K562 (cell line): ENCODE measurements around the gene PAIP2. TPM values are rescaled to one million over a fixed set of nuclear protein-coding genes. Genes with fewer than 3 reads are reported as not detected.

ENCODE experiments used
- CHD7 ChIP-seq: fragments of 200-600 bp; sonication (generic); IDR thresholded peaks from one replicate; pipeline ENCODE4 v1.6.1; 2012; ENCODE audit warnings: mild to moderate bottlenecking, low read depth, low read length, inconsistent platforms
- CLOCK ChIP-seq: fragments of 250-450 bp; sonication (Bioruptor Pico); IDR thresholded peaks from 2 replicates; pipeline ENCODE4 v1.4.0; 2020; ENCODE audit warnings: mild to moderate bottlenecking, moderate library complexity, borderline replicate concordance
- FOXK2 ChIP-seq, 2 experiments: fragments of 450-650 bp; IDR thresholded peaks in 1 of 2; conservative IDR thresholded peaks in 1 of 2; 2 replicates each; pipeline ENCODE4 v1.6.1; 2016; ENCODE audit warnings: low read depth in 2 of 2, mild to moderate bottlenecking in 1 of 2
- HDAC2 ChIP-seq: fragments of 450-650 bp; IDR thresholded peaks from 2 replicates; pipeline ENCODE4 v1.6.1; 2016; ENCODE audit warnings: mild to moderate bottlenecking
- HSF4 ChIP-seq: fragments of 250-450 bp; sonication (Bioruptor Pico); IDR thresholded peaks from 2 replicates; pipeline ENCODE4 v2.1.2; 2022; ENCODE audit warnings: mild to moderate bottlenecking, moderate library complexity, borderline replicate concordance
- IFI16 ChIP-seq: fragments of 250-450 bp; sonication (Bioruptor Pico); IDR thresholded peaks from 2 replicates; pipeline ENCODE4 v2.1.2; 2022; ENCODE audit warnings: mild to moderate bottlenecking, inconsistent platforms
- MNT ChIP-seq, 2 experiments: fragments of 450-650 bp; conservative IDR thresholded peaks; 2 replicates each; pipeline ENCODE4 v1.6.1; 2017; ENCODE audit warnings: mild to moderate bottlenecking in 2 of 2, moderate library complexity in 2 of 2
- MTA3 ChIP-seq: fragments of 450-650 bp; formaldehyde crosslinking; IDR thresholded peaks from 2 replicates; pipeline ENCODE4 v1.6.1; 2017; ENCODE audit warnings: mild to moderate bottlenecking, borderline replicate concordance
- SMARCC2 ChIP-seq: fragments of 450-650 bp; IDR thresholded peaks from 2 replicates; pipeline ENCODE4 v1.6.1; 2017; ENCODE audit warnings: antibody characterized with exemption, moderate library complexity, mild to moderate bottlenecking, low read depth
- XRCC4 ChIP-seq: IDR thresholded peaks from one replicate; pipeline ENCODE4 v1.6.1; 2011; ENCODE audit not compliant: insufficient read depth, insufficient read length; ENCODE audit errors: extremely low read depth
- ZNF707 ChIP-seq: fragments of 250-450 bp; sonication (Bioruptor Pico); conservative IDR thresholded peaks from 2 replicates; pipeline ENCODE4 v1.8.0; 2022; ENCODE audit warnings: inconsistent platforms, mild to moderate bottlenecking, moderate library complexity
- polyA plus RNA-seq, 8 experiments: library from polyadenylated mRNA; depleted of rRNA in 4 of 8; stranded (reverse) in 5 of 8; unstranded in 3 of 8; fragments of >200 nt; fragmentation: Nextera tagmentation in 2 of 8; fragmentation: Illumina TruSeq in 1 of 8; extraction: Ambion mirVana in 2 of 8; extraction: Trizol in 1 of 8; gene quantifications; 2 replicates each; pipeline versions ENCODE4 v1.2.1 to v1.2.3, GENCODE V29; 2011 to 2014; ENCODE audit warnings: inconsistent platforms in 1 of 8, missing spikeins in 1 of 8
- total RNA-seq, 7 experiments: library from RNA; depleted of rRNA in 6 of 7; stranded (reverse); fragments of >200 nt in 6 of 7; fragmentation: Illumina TruSeq in 2 of 7; extraction: Trizol in 2 of 7; gene quantifications; 2 replicates each; pipeline versions ENCODE4 v1.2.1 to v1.2.3, GENCODE V29; 2011 to 2021; ENCODE audit warnings: low replicate concordance in 1 of 7

The PAIP2 gene
- total and polyA plus RNA-seq, 9 of the 15 experiments (the other 6 are each of a cell fraction or from before 2014, with no cell fraction given), result 78.3 to 187 (median 128) TPM

- TF ChIP-seq CHD7 (no peak), ZNF707 (CRISPR knock-in tag) (no peak), XRCC4 (no peak), SMARCC2 (no peak), FOXK2 (conservative IDR thresholded peaks at IDR 0.05 in 1 of 2, IDR thresholded peaks at IDR 0.05 in 1 of 2; ENCODE audit: low read depth in 2 of 2) (no peak), MNT (conservative IDR thresholded peaks at IDR 0.05) (peak; percentile 81 to 89), HSF4 (no peak), IFI16 (CRISPR knock-in tag) (no peak), MTA3 (0 out of 2 replicates have a peak, but pooled peaks have one; percentile 17), CLOCK (no peak), HDAC2 (peak; percentile 56; the same call in 1 of the 2 replicates)
These were observed 47.1 kb upstream of the PAIP2 start (continued) for GRCh38 chr5:139294374-139295165.
